BLaER1 (cell line): ENCODE measurements around the gene RBM33.

Experiments used
- H3K27ac ChIP-seq: shearing (Covaris generic); formaldehyde crosslinking; 2 replicates; pipeline ENCODE4 v1.8.1; 2022
- H3K27me3 ChIP-seq: shearing (Covaris generic); formaldehyde crosslinking; 2 replicates; pipeline ENCODE4 v1.8.1; 2022
- H3K36me3 ChIP-seq: shearing (Covaris generic); formaldehyde crosslinking; 2 replicates; pipeline ENCODE4 v1.8.1; 2022
- H3K4me1 ChIP-seq: shearing (Covaris generic); formaldehyde crosslinking; 2 replicates; pipeline ENCODE4 v1.8.1; 2022
- H3K4me2 ChIP-seq: shearing (Covaris generic); formaldehyde crosslinking; 2 replicates; pipeline ENCODE4 v1.8.1; 2022
- H3K4me3 ChIP-seq: shearing (Covaris generic); formaldehyde crosslinking; 2 replicates; pipeline ENCODE4 v1.8.1; 2022
- H3K9ac ChIP-seq: shearing (Covaris generic); formaldehyde crosslinking; 2 replicates; pipeline ENCODE4 v1.8.1; 2022
- H3K9me3 ChIP-seq: shearing (Covaris generic); formaldehyde crosslinking; 2 replicates; pipeline ENCODE4 v1.8.1; 2022
- H4K20me1 ChIP-seq: shearing (Covaris generic); formaldehyde crosslinking; 2 replicates; pipeline ENCODE4 v1.8.1; 2022
- Cebpa-rat ChIP-seq: shearing (Covaris generic); IDR thresholded peaks from 2 replicates; pipeline ENCODE4 v1.8.1; 2022

The RBM33 gene

DNA sequence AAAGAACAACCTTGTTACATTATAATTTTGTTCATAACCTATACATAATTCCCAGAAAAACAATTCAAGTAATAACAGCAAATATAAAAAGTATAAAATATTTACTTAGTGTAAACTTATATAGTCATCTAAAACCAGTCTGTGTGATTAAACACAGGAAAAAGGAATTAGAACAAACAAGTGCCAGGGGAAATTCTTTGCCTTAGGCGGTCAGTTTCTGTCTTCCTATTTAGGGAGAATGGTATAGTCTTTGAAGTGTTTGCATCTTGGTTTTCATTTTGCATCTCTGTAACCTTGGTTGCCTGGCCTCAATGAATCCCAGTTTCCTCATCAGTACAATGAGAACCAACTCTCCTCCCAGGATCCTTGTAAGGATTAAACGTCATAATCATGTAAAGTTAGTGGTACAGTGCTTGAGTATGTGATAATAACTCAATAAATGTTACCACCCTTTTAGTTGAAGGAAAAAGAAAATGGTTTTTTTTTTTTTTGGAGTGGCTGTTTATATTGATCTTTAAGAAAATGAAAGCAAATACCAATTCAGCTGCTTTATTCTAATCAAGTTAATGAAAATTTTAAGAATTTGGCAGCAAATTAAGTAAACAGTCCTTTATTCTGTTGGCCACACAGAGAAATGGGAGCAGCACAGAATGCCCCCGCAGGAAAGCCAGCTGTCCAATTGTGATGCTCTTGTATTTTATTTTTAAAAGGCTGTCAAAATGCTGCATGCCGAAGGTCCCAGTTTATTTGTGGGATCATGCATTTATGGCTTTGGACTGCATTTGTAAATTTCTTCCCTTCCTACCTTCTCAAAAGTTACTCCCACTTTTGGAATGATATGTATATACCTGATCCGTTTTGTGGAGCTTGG is 106.0 kb downstream of the RBM33 start:
- Histone ChIP-seq H3K9ac (no peak overlapping the region), H3K4me2 (no peak overlapping the region), H4K20me1 (peaks cover 100% of the 10 kb centered on the region), H3K27me3 (no peaks in the 10 kb centered on the region), H3K4me1 (no peaks in the 10 kb centered on the region), H3K4me3 (no peak overlapping the region), H3K27ac (no peak overlapping the region), H3K9me3 (no peaks in the 10 kb centered on the region), H3K36me3 (peaks cover 88% of the 10 kb centered on the region)
- no peak for TF ChIP-seq Cebpa-rat

DNA sequence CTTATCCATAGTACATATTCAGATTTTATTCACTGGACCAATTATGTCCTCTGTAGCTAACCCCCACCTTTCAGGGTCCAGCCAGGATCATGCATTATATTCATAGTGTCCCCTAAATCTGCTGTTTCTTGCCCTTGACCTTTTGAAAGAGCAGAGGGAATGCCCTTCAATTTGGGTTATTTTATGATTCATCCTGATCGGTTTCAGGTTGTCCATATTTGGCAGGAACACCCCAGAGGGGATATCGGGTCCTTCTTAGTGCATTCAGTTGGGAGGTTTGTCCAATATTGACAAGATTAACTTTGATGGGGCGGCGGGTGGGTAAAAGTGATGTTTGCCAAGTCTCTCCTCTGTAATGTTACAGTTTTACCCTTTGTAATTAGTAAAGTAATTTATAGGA is 106.9 kb downstream of the RBM33 start:
- no peak for TF ChIP-seq Cebpa-rat
- Histone ChIP-seq H3K36me3 (peaks cover 81% of the 10 kb centered on the region), H3K27ac (no peak overlapping the region), H3K9ac (no peak overlapping the region), H3K27me3 (no peaks in the 10 kb centered on the region), H3K9me3 (0 out of 2 replicates have a peak, but pooled peaks cover under 1% of the 10 kb centered on the region), H4K20me1 (peaks cover 100% of the 10 kb centered on the region), H3K4me3 (no peak overlapping the region), H3K4me1 (no peaks in the 10 kb centered on the region), H3K4me2 (no peak overlapping the region)

DNA sequence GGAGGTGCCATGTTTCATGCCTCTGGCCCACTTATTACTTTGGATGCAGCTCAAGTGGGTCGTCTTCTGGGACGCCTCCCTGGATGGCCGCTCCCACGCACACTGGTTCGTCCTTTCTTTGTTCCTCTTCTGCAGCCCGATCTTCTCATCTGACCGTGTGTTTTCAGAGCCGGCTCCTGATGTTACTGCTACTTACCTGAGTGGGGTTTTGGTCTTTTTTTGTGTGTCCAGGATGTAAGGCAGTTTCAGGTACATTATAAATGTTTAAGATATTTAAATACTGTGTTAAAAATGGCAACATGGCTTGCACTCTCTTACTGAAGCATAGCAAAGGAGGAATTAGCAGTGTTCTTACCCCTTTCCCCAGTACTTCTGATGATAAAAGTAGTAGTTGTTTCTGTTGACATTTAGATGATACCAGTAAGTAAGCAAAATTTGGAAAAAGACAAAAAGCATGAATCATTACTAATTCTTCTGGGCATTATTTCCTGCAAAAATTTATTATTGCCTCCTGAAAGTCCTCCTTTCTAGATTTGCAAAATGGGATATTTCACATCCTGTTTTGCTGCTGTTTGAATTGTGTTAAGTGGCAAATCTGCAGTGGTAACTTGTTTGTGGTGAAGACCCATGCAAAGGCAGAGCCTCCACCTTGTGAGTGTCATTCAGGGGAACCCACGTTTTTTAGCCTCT is 108.4 kb downstream of the RBM33 start:
- H3K9ac ChIP-seq, result no peak overlapping the region

DNA sequence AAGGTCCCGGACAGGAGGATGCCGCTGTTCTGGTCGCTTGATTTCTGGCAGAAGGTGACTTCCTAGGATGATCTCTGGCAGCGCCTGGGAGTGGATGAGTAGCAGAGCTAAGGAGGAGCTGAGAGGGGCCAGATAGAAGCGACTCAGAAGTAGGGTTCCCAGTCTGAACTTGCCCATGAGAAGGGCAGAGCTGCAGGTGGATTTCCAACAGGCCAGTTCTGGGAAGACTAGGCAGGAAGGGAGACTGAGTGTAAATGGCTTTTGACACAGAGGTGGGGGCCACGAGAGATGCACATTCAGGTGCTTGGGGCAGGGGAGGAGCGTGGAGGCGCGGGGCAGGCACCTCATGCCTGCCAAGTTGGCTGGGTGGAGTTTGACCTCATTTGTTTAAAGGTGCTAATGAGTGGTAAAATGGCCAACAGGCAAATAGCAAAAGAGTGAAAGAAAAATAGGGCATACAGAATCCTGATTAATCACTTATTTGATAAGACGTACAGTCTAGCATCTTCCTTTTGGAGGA is 109.0 kb downstream of the RBM33 start:
- no peak overlapping the region for H3K4me3 ChIP-seq
- no peaks in the 10 kb centered on the region for H3K27me3 ChIP-seq
- no peak for TF ChIP-seq Cebpa-rat
- H3K9ac ChIP-seq, result no peak overlapping the region
- H3K36me3 ChIP-seq, result peaks cover 83% of the 10 kb centered on the region
- H3K4me1 ChIP-seq, result no peaks in the 10 kb centered on the region
- H3K4me2 ChIP-seq, result no peak overlapping the region
- peaks cover 100% of the 10 kb centered on the region for H4K20me1 ChIP-seq
- H3K9me3 ChIP-seq, result peaks cover 19% of the 10 kb centered on the region
- no peak overlapping the region for H3K27ac ChIP-seq

More for the DNA sequence above, 108.4 kb downstream of the RBM33 start:
- H3K4me2 ChIP-seq, result no peak overlapping the region
- H3K9me3 ChIP-seq, result peaks cover 13% of the 10 kb centered on the region
- H3K4me1 ChIP-seq, result no peaks in the 10 kb centered on the region
- peaks cover 100% of the 10 kb centered on the region for H4K20me1 ChIP-seq
- peaks cover 83% of the 10 kb centered on the region for H3K36me3 ChIP-seq
- H3K27ac ChIP-seq, result no peak overlapping the region
- H3K4me3 ChIP-seq, result no peak overlapping the region
- TF ChIP-seq Cebpa-rat, result no peak
- no peaks in the 10 kb centered on the region for H3K27me3 ChIP-seq

DNA sequence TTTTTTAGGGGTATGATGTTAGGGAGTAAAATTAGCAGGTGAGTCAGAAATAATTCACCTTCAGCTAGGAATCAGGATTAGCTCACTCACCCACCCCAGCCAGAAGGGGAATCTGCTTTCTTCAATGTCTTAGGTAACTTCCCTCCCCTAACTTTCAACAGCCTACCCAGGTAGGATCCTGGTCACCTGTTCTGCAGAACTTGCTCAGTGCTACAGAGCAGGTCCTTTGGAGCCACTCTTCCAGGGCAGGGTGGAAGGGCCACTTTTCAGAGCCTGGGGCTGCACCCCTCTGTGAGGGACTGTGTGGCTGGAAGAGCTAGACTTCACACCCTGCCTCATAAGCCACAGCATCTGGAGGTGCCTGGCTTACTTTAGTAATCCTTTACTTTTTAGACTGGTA is 109.7 kb downstream of the RBM33 start:
- Histone ChIP-seq H4K20me1 (peaks cover 97% of the 10 kb centered on the region), H3K27me3 (no peaks in the 10 kb centered on the region), H3K4me3 (no peak overlapping the region), H3K36me3 (peaks cover 83% of the 10 kb centered on the region), H3K9me3 (peaks cover 24% of the 10 kb centered on the region), H3K9ac (no peak overlapping the region), H3K4me2 (no peak overlapping the region), H3K4me1 (no peaks in the 10 kb centered on the region), H3K27ac (no peak overlapping the region)
- TF ChIP-seq Cebpa-rat, result no peak

DNA sequence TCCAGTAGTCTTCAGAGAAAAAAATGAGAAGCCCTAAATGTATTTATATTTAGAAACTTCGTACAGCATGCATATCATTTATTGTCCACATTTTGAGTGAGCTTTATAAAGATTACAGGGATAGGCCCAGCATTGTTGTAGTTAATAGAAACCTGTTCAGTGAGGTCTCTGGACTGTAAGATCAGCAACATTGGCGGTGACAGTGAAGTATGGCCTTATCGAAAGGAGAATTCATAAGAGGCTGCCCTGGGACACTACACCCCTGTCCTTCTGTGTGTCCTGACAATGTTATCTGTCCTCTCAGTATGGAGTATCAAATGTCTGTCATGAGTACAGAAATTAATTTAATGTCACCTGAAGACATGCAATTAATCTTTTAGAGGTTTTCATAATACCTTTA is 110.6 kb downstream of the RBM33 start:
- 0 out of 2 replicates have a peak, but pooled peaks cover 3% of the 10 kb centered on the region for H3K4me1 ChIP-seq
- no peak overlapping the region for H3K4me3 ChIP-seq
- H3K9me3 ChIP-seq, result peaks cover 30% of the 10 kb centered on the region
- peaks cover 89% of the 10 kb centered on the region for H4K20me1 ChIP-seq
- H3K4me2 ChIP-seq, result no peak overlapping the region
- H3K27ac ChIP-seq, result no peak overlapping the region
- H3K9ac ChIP-seq, result no peak overlapping the region
- TF ChIP-seq Cebpa-rat, result no peak
- H3K27me3 ChIP-seq, result no peaks in the 10 kb centered on the region
- H3K36me3 ChIP-seq, result peaks cover 86% of the 10 kb centered on the region

DNA sequence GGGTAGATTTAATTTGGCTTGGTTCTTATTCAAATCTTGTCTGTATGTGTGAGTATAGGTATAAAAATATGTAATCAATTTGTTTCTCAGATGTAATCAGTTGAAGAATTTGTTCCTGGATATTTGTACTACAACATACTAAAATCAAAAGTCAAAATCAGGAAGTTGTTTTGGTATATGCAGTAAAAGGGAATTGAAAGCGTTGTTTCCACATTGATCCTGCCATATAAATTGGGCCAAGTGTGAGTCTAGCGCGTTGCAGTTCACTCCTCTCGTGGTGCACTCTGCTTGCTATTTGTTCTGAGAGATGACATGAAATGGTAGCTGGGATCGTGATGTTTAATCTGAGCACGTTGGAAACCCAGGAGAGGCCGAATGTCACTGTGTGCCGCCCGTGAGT is 111.9 kb downstream of the RBM33 start:
- H3K4me2 ChIP-seq, result no peak overlapping the region
- no peak for TF ChIP-seq Cebpa-rat
- peaks cover 84% of the 10 kb centered on the region for H4K20me1 ChIP-seq
- H3K9me3 ChIP-seq, result peaks cover 42% of the 10 kb centered on the region
- peaks cover 15% of the 10 kb centered on the region for H3K4me1 ChIP-seq
- H3K27ac ChIP-seq, result no peak overlapping the region
- H3K27me3 ChIP-seq, result no peaks in the 10 kb centered on the region
- H3K4me3 ChIP-seq, result no peak overlapping the region
- H3K9ac ChIP-seq, result no peak overlapping the region
- H3K36me3 ChIP-seq, result peaks cover 91% of the 10 kb centered on the region

DNA sequence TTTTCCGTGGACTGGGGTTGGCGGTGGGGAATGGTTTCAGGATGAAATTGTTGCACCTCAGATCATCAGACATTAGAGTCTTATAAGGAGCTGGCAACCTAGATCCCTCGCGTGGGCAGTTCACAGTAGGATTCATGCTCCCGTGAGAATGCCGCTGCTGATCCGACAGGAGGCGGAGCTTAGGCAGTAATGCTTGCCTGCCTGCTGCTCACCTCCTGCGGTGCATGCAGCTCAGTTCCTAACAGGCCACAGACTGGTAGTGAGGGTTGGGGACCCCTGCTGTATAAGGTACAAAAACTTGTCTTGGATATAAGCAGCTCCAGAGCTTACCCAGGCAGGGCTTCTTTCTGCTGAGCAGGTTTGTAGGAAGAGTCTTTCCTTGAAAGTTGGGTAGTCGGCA is 113.9 kb downstream of the RBM33 start:
- Histone ChIP-seq H3K4me2 (no peak overlapping the region), H3K9me3 (peaks cover 42% of the 10 kb centered on the region), H3K27me3 (no peaks in the 10 kb centered on the region), H3K36me3 (peaks cover 76% of the 10 kb centered on the region), H3K4me3 (no peak overlapping the region), H3K27ac (no peak overlapping the region), H4K20me1 (peaks cover 84% of the 10 kb centered on the region), H3K4me1 (peaks cover 36% of the 10 kb centered on the region), H3K9ac (no peak overlapping the region)
- TF ChIP-seq Cebpa-rat, result no peak

DNA sequence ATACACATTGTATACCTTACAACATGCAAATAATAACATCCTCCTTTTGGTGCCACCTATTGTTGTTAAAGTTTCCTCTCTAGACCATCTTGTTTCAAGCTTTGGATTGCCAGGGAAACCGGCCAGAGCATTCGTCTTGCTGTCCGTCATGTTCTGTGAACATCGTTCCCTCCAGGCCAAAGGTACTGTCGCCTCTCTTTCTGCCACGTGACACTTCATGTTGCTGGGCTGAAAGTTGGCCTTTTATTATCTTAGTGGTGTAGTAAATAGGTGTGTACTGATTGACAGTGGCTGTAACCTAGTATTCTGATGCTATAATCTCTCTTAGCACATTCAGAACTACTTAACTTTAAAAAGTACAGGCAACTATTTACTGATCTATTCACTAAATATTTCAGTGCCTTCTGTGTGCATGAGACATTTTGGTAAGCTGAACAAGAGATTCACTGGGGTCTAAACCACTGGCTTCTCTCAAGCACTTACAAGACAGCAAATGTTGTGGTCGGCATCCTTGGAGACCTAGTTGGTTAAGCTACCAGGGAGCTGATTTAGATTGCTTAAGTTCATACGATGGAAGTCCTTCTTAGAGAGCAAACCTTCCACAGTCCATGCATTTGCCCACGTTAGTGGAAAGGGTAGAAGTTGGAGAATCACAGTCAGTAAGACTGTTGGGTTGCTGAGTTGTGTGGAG is 115.4 kb downstream of the RBM33 start:
- Histone ChIP-seq H3K27me3 (no peaks in the 10 kb centered on the region), H3K4me3 (no peak overlapping the region), H3K9ac (no peak overlapping the region), H3K4me1 (peaks cover 51% of the 10 kb centered on the region), H3K36me3 (peaks cover 61% of the 10 kb centered on the region), H4K20me1 (peaks cover 84% of the 10 kb centered on the region), H3K27ac (no peak overlapping the region), H3K9me3 (peaks cover 42% of the 10 kb centered on the region), H3K4me2 (no peak overlapping the region)
- no peak for TF ChIP-seq Cebpa-rat
